ENCODE data around the gene PYGB.
A peak's percentile ranks its signal among the peaks of the same experiment; 100 is the strongest.

PYGB gene

GRCh38 chr20:25283221-25283951 lies 35.5 kb downstream of the PYGB start:
- DNase-seq (ENCODE audit: low spot score), result no peak

GRCh38 chr20:25284131-25284601 lies 36.3 kb downstream of the PYGB start:
- no peak for DNase-seq (ENCODE audit: low spot score)

GRCh38 chr20:25285091-25285647 lies 37.3 kb downstream of the PYGB start:
- no peak for DNase-seq (ENCODE audit: low spot score)

- DNase-seq (ENCODE audit: low spot score), result no peak
Measured at GRCh38 chr20:25285856-25286798, 38.2 kb downstream of the PYGB start.

- no peak for DNase-seq (ENCODE audit: low spot score)
Measured at GRCh38 chr20:25286917-25287316, 39.0 kb downstream of the PYGB start.

GRCh38 chr20:25287631-25288290 lies 39.9 kb downstream of the PYGB start:
- DNase-seq (ENCODE audit: low spot score), result no peak

- no peak for DNase-seq (ENCODE audit: low spot score)
Measured at GRCh38 chr20:25288291-25289181, 40.7 kb downstream of the PYGB start.

GRCh38 chr20:25289886-25290597 lies 42.2 kb downstream of the PYGB start:
- no peak for DNase-seq (ENCODE audit: low spot score)

GRCh38 chr20:25290646-25291431 lies 43.0 kb downstream of the PYGB start:
- DNase-seq (ENCODE audit: low spot score), result no peak

- DNase-seq (ENCODE audit: low spot score), result no peak
Measured at GRCh38 chr20:25291432-25292133, 43.7 kb downstream of the PYGB start.

GRCh38 chr20:25292176-25292891 lies 44.4 kb downstream of the PYGB start:
- DNase-seq (ENCODE audit: low spot score), result no peak

- no peak for DNase-seq (ENCODE audit: low spot score)
Measured at GRCh38 chr20:25293507-25293906, 45.6 kb downstream of the PYGB start.

- no peak for DNase-seq (ENCODE audit: low spot score)
Measured at GRCh38 chr20:25293910-25294458, 46.1 kb downstream of the PYGB start.

GRCh38 chr20:25294459-25295385 lies 46.8 kb downstream of the PYGB start:
- DNase-seq (ENCODE audit: low spot score), result peak; percentile 26

- DNase-seq (ENCODE audit: low spot score), result no peak
Measured at GRCh38 chr20:25295386-25296093, 47.7 kb downstream of the PYGB start.
